Measurements from ENCODE around the gene ATP1A2. TPM values are rescaled to one million over a fixed set of nuclear protein-coding genes. Genes with fewer than 3 reads are reported as not detected.

Gene ATP1A2
- total RNA-seq, 1 donor from 2014 or later = 14.5 TPM

- Mint-ChIP-seq H3K27me3 (peaks cover 6% of the 10 kb centered on the region), H3K9me3 (peaks cover 8% of the 10 kb centered on the region), H3K27ac (no peak overlapping the region), H3K36me3 (no peaks in the 10 kb centered on the region), H3K4me3 (no peak overlapping the region), H3K4me1 (ENCODE audit: unreplicated experiment) (peaks cover 6% of the 10 kb centered on the region)
- TF ChIP-seq, protein P1, sequence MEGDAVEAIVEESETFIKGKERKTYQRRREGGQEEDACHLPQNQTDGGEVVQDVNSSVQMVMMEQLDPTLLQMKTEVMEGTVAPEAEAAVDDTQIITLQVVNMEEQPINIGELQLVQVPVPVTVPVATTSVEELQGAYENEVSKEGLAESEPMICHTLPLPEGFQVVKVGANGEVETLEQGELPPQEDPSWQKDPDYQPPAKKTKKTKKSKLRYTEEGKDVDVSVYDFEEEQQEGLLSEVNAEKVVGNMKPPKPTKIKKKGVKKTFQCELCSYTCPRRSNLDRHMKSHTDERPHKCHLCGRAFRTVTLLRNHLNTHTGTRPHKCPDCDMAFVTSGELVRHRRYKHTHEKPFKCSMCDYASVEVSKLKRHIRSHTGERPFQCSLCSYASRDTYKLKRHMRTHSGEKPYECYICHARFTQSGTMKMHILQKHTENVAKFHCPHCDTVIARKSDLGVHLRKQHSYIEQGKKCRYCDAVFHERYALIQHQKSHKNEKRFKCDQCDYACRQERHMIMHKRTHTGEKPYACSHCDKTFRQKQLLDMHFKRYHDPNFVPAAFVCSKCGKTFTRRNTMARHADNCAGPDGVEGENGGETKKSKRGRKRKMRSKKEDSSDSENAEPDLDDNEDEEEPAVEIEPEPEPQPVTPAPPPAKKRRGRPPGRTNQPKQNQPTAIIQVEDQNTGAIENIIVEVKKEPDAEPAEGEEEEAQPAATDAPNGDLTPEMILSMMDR (conservative IDR thresholded peaks at IDR 0.05) = no peak
- no peak for DNase-seq (ENCODE audit: extremely low spot score, unreplicated experiment)
Measured at GRCh38 chr1:160162931-160163330, 47.4 kb downstream of the ATP1A2 start.

GRCh38 chr1:160163615-160164014, 48.1 kb downstream of the ATP1A2 start:
- Mint-ChIP-seq H3K4me1 (ENCODE audit: unreplicated experiment) (peaks cover 9% of the 10 kb centered on the region), H3K36me3 (no peaks in the 10 kb centered on the region), H3K9me3 (peaks cover 8% of the 10 kb centered on the region), H3K27me3 (peaks cover 7% of the 10 kb centered on the region), H3K4me3 (no peak overlapping the region), H3K27ac (no peak overlapping the region)
- TF ChIP-seq, protein P1 (conservative IDR thresholded peaks at IDR 0.05) = no peak
- no peak for DNase-seq (ENCODE audit: extremely low spot score, unreplicated experiment)

- no peaks in the 10 kb centered on the region for H3K36me3 Mint-ChIP-seq
Measured at GRCh38 chr1:160164121-160164520, 48.6 kb downstream of the ATP1A2 start.

GRCh38 chr1:160166166-160166868, 50.8 kb downstream of the ATP1A2 start:
- H3K4me1 Mint-ChIP-seq (ENCODE audit: unreplicated experiment) = peaks cover 25% of the 10 kb centered on the region
- TF ChIP-seq, protein P1 (conservative IDR thresholded peaks at IDR 0.05) = no peak
- no peak for DNase-seq (ENCODE audit: extremely low spot score, unreplicated experiment)
- peaks cover 10% of the 10 kb centered on the region for H3K27me3 Mint-ChIP-seq
- no peak overlapping the region for H3K27ac Mint-ChIP-seq
- H3K9me3 Mint-ChIP-seq = peaks cover 8% of the 10 kb centered on the region
- no peak overlapping the region for H3K4me3 Mint-ChIP-seq
- H3K36me3 Mint-ChIP-seq = no peaks in the 10 kb centered on the region

More at GRCh38 chr1:160164121-160164520, 48.6 kb downstream of the ATP1A2 start:
- peaks cover 14% of the 10 kb centered on the region for H3K4me1 Mint-ChIP-seq (ENCODE audit: unreplicated experiment)
- H3K9me3 Mint-ChIP-seq = peaks cover 8% of the 10 kb centered on the region
- TF ChIP-seq, protein P1 (conservative IDR thresholded peaks at IDR 0.05) = no peak
- no peak for DNase-seq (ENCODE audit: extremely low spot score, unreplicated experiment)
- no peak overlapping the region for H3K4me3 Mint-ChIP-seq
- no peak overlapping the region for H3K27ac Mint-ChIP-seq
- H3K27me3 Mint-ChIP-seq = peaks cover 7% of the 10 kb centered on the region

GRCh38 chr1:160167056-160167455, 51.5 kb downstream of the ATP1A2 start:
- H3K4me3 Mint-ChIP-seq = no peak overlapping the region
- H3K27me3 Mint-ChIP-seq = peaks cover 15% of the 10 kb centered on the region
- no peak overlapping the region for H3K27ac Mint-ChIP-seq
- H3K9me3 Mint-ChIP-seq = peaks cover 8% of the 10 kb centered on the region
- H3K4me1 Mint-ChIP-seq (ENCODE audit: unreplicated experiment) = peaks cover 28% of the 10 kb centered on the region
- H3K36me3 Mint-ChIP-seq = no peaks in the 10 kb centered on the region
- TF ChIP-seq, protein P1 (conservative IDR thresholded peaks at IDR 0.05) = no peak
- no peak for DNase-seq (ENCODE audit: extremely low spot score, unreplicated experiment)

All from type B pancreatic cell (in vitro differentiated cells).